ENCODE data around the gene RERE.
A peak's percentile ranks its signal among the peaks of the same experiment; 100 is the strongest.

RERE gene

DNA sequence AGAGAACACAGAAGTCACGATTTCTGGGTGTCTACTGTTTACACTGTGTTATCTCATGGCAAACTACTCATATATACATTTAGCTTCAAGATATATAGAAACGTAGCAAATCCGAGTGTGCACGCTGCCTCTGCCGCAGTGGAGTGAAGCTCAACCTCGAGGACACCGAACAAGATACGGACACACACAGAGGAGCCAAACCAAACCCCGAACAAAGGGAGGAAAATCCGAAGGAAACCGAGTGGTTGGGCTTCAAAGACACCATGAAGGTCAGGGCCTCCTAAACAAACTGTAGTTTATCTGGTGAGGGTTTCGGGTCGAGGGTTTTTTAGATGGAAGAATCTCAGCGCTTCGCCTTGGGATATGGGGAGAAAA lies 465.0 kb downstream of the RERE start:
- DNase-seq = no peak
- H3K4me1 ChIP-seq (ENCODE audit: control insufficient read depth, insufficient read depth, low read length, poor library complexity, severe bottlenecking) = no peaks in the 10 kb centered on the region
- H3K36me3 ChIP-seq (ENCODE audit: control insufficient read depth, insufficient read depth, low read length) = peaks cover 36% of the 10 kb centered on the region
- H3K4me3 ChIP-seq (ENCODE audit: insufficient read depth, low read depth, low read length, poor library complexity, severe bottlenecking) = no peak overlapping the region
- H3K9me3 ChIP-seq (ENCODE audit: control insufficient read depth, low read length) = no peaks in the 10 kb centered on the region
- no peak overlapping the region for H3K27ac ChIP-seq (ENCODE audit: insufficient read depth, low read length, poor library complexity, severe bottlenecking)
- no peaks in the 10 kb centered on the region for H3K27me3 ChIP-seq (replicated peaks; ENCODE audit: control insufficient read depth, insufficient read depth, low read length, poor library complexity, severe bottlenecking)

DNA sequence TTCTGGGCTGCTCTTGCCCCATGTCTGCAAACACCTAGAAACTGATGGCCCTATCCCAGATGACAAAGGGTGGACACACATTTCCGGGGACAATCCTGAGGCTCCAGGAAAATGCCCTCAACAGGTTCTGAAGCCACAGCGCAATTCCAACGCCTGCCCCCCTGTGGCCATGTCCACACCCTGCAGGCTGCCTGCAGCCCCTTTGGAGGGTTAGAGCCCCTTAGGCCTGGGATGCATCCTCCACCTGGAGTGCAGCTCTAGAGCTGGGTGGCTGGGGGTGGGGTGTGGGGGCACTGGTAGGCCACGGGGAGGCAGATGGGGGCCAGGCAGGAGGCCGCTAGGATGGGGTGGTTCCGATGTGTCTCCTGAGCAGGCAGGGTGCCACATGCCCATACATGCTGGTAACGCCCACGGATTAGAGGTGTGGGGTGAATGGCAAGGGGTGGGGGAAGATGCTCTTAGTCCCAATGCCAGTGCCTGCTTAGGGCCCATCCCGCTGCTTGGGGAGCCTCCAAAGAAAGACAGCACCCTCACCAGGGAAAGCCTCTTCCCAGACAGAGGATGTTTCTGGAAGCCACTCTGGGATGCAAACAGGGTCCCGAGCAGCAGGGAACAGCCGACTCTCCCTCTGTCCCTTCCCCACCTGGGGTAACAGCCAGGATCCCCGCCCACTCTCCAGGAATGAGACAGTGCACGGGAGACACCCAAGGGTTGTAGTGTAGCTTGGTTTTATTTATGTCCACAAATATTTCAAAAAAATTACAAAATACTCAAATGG lies 465.6 kb downstream of the RERE start:
- H3K27ac ChIP-seq (ENCODE audit: insufficient read depth, low read length, poor library complexity, severe bottlenecking) = no peak overlapping the region
- H3K4me3 ChIP-seq (ENCODE audit: insufficient read depth, low read depth, low read length, poor library complexity, severe bottlenecking) = no peak overlapping the region
- no peaks in the 10 kb centered on the region for H3K9me3 ChIP-seq (ENCODE audit: control insufficient read depth, low read length)
- peaks cover 30% of the 10 kb centered on the region for H3K36me3 ChIP-seq (ENCODE audit: control insufficient read depth, insufficient read depth, low read length)
- H3K4me1 ChIP-seq (ENCODE audit: control insufficient read depth, insufficient read depth, low read length, poor library complexity, severe bottlenecking) = no peaks in the 10 kb centered on the region
- no peak for DNase-seq
- H3K27me3 ChIP-seq (replicated peaks; ENCODE audit: control insufficient read depth, insufficient read depth, low read length, poor library complexity, severe bottlenecking) = no peaks in the 10 kb centered on the region

DNA sequence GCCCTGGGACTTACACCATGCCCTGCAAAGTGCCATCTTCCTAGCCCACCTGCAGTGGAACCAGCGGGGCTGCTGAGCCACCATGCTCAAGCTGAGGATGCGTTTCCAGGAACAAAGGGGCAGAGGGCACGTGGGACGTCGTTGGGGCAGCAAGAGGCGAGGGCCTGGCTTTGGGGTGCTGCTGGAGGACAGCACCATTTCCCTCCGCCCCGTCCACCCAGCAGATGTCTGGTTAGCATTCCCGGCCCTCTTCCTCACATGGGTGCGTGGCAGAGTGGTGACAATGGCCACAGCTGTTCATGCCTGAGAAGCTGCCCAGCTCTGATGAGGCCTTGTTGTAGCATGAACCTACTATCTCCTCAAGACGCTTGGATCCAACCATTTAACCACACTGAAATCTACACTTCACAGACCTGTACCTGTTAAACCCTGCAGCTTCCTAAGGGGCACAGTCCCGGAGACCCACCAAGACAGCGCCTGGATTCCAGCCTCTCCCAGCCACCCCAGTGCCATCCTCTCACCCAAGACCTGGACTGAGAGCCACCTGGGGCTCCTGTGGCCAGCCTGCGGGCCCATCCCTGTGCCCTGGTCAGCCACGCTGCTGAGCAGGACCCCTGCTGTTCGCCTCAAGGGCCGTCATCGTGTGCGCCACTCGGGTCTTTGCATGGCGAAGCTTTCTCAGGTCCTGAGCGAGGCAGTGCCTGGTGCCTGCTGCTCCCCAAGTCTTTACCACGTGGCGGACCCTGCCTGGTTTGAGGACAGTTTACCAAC lies 466.3 kb downstream of the RERE start:
- Histone ChIP-seq H3K27ac (ENCODE audit: insufficient read depth, low read length, poor library complexity, severe bottlenecking) (no peak overlapping the region), H3K4me3 (ENCODE audit: insufficient read depth, low read depth, low read length, poor library complexity, severe bottlenecking) (no peak overlapping the region), H3K9me3 (ENCODE audit: control insufficient read depth, low read length) (no peaks in the 10 kb centered on the region), H3K27me3 (replicated peaks; ENCODE audit: control insufficient read depth, insufficient read depth, low read length, poor library complexity, severe bottlenecking) (no peaks in the 10 kb centered on the region), H3K4me1 (ENCODE audit: control insufficient read depth, insufficient read depth, low read length, poor library complexity, severe bottlenecking) (no peaks in the 10 kb centered on the region), H3K36me3 (ENCODE audit: control insufficient read depth, insufficient read depth, low read length) (peaks cover 22% of the 10 kb centered on the region)
- DNase-seq = no peak

DNA sequence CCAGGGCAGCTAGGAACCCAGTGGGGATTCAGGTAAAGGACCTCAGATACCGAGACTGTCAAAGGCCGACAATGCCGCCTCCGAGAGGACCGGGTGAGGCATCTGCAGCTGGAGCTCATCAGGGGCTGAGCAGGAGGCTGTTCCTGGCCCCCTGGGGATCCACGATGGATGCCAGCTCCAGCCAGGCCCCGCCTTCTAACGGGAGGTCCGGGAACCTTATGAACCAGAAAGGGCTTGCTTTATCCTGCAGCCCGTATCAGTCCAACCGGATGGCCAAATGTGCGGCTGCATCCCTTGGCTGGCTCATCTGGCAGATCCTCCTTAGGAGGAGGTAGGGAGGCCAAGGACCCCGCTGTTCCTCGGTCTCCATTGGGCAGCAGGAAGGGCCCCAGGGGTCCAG lies 467.5 kb downstream of the RERE start:
- H3K4me3 ChIP-seq (ENCODE audit: insufficient read depth, low read depth, low read length, poor library complexity, severe bottlenecking) = no peak overlapping the region
- no peaks in the 10 kb centered on the region for H3K9me3 ChIP-seq (ENCODE audit: control insufficient read depth, low read length)
- H3K4me1 ChIP-seq (ENCODE audit: control insufficient read depth, insufficient read depth, low read length, poor library complexity, severe bottlenecking) = no peaks in the 10 kb centered on the region
- H3K36me3 ChIP-seq (ENCODE audit: control insufficient read depth, insufficient read depth, low read length) = peaks cover 11% of the 10 kb centered on the region
- DNase-seq = no peak
- no peak overlapping the region for H3K27ac ChIP-seq (ENCODE audit: insufficient read depth, low read length, poor library complexity, severe bottlenecking)
- H3K27me3 ChIP-seq (replicated peaks; ENCODE audit: control insufficient read depth, insufficient read depth, low read length, poor library complexity, severe bottlenecking) = no peaks in the 10 kb centered on the region

DNA sequence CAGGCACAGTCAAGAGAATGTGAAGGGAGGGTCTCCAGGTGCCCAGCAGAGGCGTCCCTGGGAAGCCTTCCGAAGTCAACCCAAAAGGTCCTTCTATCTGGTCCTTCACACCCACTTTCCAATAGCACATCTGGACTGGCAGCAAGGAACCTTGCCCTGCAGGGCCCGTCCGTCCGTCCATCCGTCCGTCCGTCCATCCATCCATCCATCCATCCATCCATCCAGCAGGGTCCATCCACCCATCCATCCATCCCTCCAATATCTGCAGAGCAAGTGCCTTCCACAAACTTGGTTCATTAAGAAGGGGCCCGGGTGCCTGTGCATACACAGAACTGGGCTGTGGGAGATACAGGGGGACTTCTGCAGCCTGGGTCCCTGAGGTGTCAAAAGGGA lies 468.0 kb downstream of the RERE start:
- no peak overlapping the region for H3K4me3 ChIP-seq (ENCODE audit: insufficient read depth, low read depth, low read length, poor library complexity, severe bottlenecking)
- no peak overlapping the region for H3K27ac ChIP-seq (ENCODE audit: insufficient read depth, low read length, poor library complexity, severe bottlenecking)
- DNase-seq = no peak
- H3K36me3 ChIP-seq (ENCODE audit: control insufficient read depth, insufficient read depth, low read length) = peaks cover 9% of the 10 kb centered on the region
- H3K27me3 ChIP-seq (replicated peaks; ENCODE audit: control insufficient read depth, insufficient read depth, low read length, poor library complexity, severe bottlenecking) = no peaks in the 10 kb centered on the region
- no peaks in the 10 kb centered on the region for H3K9me3 ChIP-seq (ENCODE audit: control insufficient read depth, low read length)
- H3K4me1 ChIP-seq (ENCODE audit: control insufficient read depth, insufficient read depth, low read length, poor library complexity, severe bottlenecking) = no peaks in the 10 kb centered on the region

DNA sequence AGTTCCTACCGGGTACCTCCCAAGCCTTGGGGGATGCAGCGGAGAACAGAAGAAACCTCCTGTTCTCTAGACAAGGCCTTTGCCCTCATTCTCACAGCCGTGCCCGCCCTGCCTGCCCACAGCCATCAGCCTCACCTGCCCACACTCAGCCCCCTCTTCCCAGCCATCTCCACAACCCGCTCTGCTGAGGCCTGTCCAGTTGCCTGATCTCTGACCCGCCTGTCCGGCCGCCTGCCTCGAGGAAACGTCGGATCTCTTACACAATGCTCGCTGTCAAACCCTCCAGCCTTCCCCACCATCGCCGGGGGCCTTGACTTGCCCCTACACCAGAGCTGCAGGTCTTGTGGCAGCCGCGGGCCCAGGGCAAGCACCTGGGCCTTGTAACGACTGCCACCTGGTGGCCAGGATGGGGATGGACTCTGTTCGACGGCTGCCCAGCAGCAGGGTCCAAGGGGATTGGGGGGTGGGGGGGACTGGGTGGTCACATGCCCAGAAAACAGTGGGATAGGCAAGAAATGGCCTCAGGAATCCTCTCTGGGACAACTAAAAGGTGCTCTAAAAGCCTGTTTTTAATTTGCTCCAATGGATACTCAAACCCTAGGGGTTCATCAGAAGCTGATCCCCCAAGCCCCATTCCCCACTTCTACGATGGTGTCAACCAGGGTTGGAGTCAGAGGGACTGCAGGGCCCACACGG lies 468.5 kb downstream of the RERE start:
- H3K9me3 ChIP-seq (ENCODE audit: control insufficient read depth, low read length) = no peaks in the 10 kb centered on the region
- peaks cover 9% of the 10 kb centered on the region for H3K36me3 ChIP-seq (ENCODE audit: control insufficient read depth, insufficient read depth, low read length)
- no peaks in the 10 kb centered on the region for H3K27me3 ChIP-seq (replicated peaks; ENCODE audit: control insufficient read depth, insufficient read depth, low read length, poor library complexity, severe bottlenecking)
- H3K27ac ChIP-seq (ENCODE audit: insufficient read depth, low read length, poor library complexity, severe bottlenecking) = no peak overlapping the region
- H3K4me3 ChIP-seq (ENCODE audit: insufficient read depth, low read depth, low read length, poor library complexity, severe bottlenecking) = no peak overlapping the region
- no peaks in the 10 kb centered on the region for H3K4me1 ChIP-seq (ENCODE audit: control insufficient read depth, insufficient read depth, low read length, poor library complexity, severe bottlenecking)
- DNase-seq = peak; percentile 40 to 57 (median 45)

DNA sequence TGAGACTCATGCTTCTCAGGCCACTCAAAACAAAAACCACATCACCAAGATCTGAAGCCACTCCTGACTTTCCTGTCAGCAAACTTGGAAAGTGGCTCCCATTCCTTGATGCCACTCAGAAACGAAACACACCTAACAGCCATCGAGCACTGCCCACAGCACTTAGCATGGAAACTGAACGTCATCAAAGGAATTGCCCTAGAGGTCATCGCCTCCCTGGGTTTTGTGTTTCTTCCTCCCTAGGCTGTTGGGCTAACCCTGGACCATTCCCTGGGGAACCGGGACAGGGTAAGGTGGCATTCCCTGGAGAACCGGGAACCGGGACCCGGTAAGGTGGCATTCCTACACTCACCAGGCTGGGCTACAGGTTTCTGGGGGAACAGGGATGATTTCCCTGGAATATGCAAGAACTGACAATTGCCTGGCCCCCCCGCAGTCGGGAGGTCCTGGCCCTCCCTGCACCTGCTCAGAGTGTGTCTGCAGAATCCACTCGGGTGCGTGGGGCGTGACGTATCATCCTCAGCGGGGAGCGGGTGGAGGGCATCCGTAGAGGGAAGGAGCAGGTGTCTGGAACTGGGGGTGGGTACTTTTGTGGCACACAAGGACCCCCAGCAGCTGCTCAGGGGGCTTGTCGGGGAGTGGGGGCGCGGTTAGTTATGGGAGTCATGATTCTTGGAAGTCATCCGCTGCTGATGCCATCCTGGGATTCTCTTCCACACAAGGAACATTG lies 469.2 kb downstream of the RERE start:
- Histone ChIP-seq H3K4me3 (ENCODE audit: insufficient read depth, low read depth, low read length, poor library complexity, severe bottlenecking) (no peak overlapping the region), H3K27me3 (replicated peaks; ENCODE audit: control insufficient read depth, insufficient read depth, low read length, poor library complexity, severe bottlenecking) (no peaks in the 10 kb centered on the region), H3K27ac (ENCODE audit: insufficient read depth, low read length, poor library complexity, severe bottlenecking) (no peak overlapping the region), H3K4me1 (ENCODE audit: control insufficient read depth, insufficient read depth, low read length, poor library complexity, severe bottlenecking) (no peaks in the 10 kb centered on the region), H3K36me3 (ENCODE audit: control insufficient read depth, insufficient read depth, low read length) (peaks cover 3% of the 10 kb centered on the region), H3K9me3 (ENCODE audit: control insufficient read depth, low read length) (no peaks in the 10 kb centered on the region)
- no peak for DNase-seq

DNA sequence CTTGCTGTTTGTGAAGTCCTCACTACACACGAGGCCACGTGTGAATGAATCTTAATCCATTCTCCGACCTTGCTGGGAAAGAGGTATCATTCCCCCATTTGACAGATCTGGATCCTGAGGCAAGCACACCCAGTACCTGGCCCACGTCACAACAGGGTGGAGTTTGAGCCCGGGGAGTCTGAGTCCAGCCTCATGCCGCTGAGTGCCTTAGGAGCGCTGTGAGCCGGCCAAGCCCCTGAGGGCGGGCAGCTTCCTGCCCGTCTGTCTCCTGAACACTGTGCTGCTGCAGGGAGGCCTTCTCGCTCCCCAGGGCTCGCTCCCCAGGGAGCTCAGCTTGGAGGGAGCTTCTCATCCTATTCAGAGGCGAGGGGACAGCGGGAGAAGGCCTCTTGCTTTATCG lies 469.8 kb downstream of the RERE start:
- H3K4me1 ChIP-seq (ENCODE audit: control insufficient read depth, insufficient read depth, low read length, poor library complexity, severe bottlenecking) = no peaks in the 10 kb centered on the region
- H3K4me3 ChIP-seq (ENCODE audit: insufficient read depth, low read depth, low read length, poor library complexity, severe bottlenecking) = no peak overlapping the region
- no peaks in the 10 kb centered on the region for H3K36me3 ChIP-seq (ENCODE audit: control insufficient read depth, insufficient read depth, low read length)
- no peaks in the 10 kb centered on the region for H3K9me3 ChIP-seq (ENCODE audit: control insufficient read depth, low read length)
- no peak overlapping the region for H3K27ac ChIP-seq (ENCODE audit: insufficient read depth, low read length, poor library complexity, severe bottlenecking)
- no peaks in the 10 kb centered on the region for H3K27me3 ChIP-seq (replicated peaks; ENCODE audit: control insufficient read depth, insufficient read depth, low read length, poor library complexity, severe bottlenecking)
- DNase-seq = no peak

DNA sequence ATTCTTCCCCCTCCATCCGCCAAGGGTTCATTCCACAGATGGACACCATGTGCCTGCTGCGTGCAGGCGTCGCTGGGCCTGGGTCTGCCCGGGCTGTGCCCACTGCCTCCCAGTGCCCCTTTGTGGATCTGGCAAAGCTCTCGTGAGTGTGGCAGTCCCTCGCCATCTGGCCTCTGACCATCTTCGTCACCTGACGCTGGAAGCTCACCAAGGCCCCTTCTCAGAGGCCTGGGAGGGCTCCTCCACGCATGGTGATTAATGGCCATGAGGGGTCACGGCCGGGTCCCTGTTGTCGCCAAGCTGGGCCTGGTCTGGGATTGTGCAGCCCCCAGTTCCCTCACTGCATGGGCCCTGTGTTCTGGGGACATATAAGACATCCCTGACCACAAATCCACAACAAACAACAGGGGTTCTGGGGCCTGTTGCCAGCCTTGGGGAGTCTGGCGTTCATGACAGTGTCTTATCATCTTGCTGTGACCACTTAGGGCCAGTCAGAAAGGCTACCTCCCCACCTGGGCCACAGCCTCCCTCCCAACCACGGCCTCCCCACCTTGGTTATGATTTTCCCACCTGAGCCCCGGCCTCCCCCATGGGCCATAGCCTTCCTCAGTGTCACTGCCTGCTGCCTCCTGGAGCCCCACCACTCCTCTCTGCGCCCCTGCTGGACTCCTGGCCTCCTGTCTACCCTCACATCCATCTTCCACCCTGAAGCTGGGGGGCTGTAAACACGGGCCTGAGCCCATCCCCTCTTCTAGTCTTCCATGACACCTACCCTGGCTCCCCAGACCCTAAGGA lies 471.6 kb downstream of the RERE start:
- Histone ChIP-seq H3K36me3 (ENCODE audit: control insufficient read depth, insufficient read depth, low read length) (no peaks in the 10 kb centered on the region), H3K9me3 (ENCODE audit: control insufficient read depth, low read length) (no peaks in the 10 kb centered on the region), H3K4me3 (ENCODE audit: insufficient read depth, low read depth, low read length, poor library complexity, severe bottlenecking) (no peak overlapping the region), H3K4me1 (ENCODE audit: control insufficient read depth, insufficient read depth, low read length, poor library complexity, severe bottlenecking) (no peaks in the 10 kb centered on the region), H3K27ac (ENCODE audit: insufficient read depth, low read length, poor library complexity, severe bottlenecking) (no peak overlapping the region), H3K27me3 (replicated peaks; ENCODE audit: control insufficient read depth, insufficient read depth, low read length, poor library complexity, severe bottlenecking) (no peaks in the 10 kb centered on the region)
- DNase-seq = no peak

All from effector memory CD4-positive, alpha-beta T cell (primary cell).